AG09309 (cell line): ENCODE measurements around the gene ARHGAP1.

Source experiments
- DNase-seq: peaks from one replicate; pipeline ENCODE4 v3.0.0-alpha.2; 2010; ENCODE audit warnings: low read depth
- H3K4me3 ChIP-seq: 2 replicates; pipeline ENCODE4 v1.5.1; 2011; ENCODE audit warnings: mild to moderate bottlenecking, low read depth, low read length, moderate library complexity; ENCODE audit not compliant: control insufficient read depth
- CTCF ChIP-seq: IDR thresholded peaks from 2 replicates; pipeline ENCODE4 v1.5.1; 2011; ENCODE audit warnings: mild to moderate bottlenecking, low read depth, low read length, inconsistent platforms; ENCODE audit not compliant: insufficient read depth, control insufficient read depth; ENCODE audit errors: missing control alignments

ARHGAP1 gene

GRCh38 chr11:46662366-46662765 is 38.1 kb downstream of the ARHGAP1 start:
- H3K4me3 ChIP-seq, result no peak overlapping the region
- TF ChIP-seq CTCF, result no peak
- no peak for DNase-seq

- no peak overlapping the region for H3K4me3 ChIP-seq
- no peak for TF ChIP-seq CTCF
- DNase-seq, result no peak
These were observed 38.6 kb downstream of the ARHGAP1 start for GRCh38 chr11:46661836-46662235.

- H3K4me3 ChIP-seq, result no peak overlapping the region
- TF ChIP-seq CTCF, result no peak
- peak; percentile 69 for DNase-seq
These were observed 40.5 kb downstream of the ARHGAP1 start for GRCh38 chr11:46659908-46660307.

GRCh38 chr11:46658259-46658658 is 42.2 kb downstream of the ARHGAP1 start:
- H3K4me3 ChIP-seq, result no peak overlapping the region
- no peak for TF ChIP-seq CTCF
- peak; percentile 57 for DNase-seq

- no peak for DNase-seq
- no peak for TF ChIP-seq CTCF
- no peak overlapping the region for H3K4me3 ChIP-seq
These were observed 43.2 kb downstream of the ARHGAP1 start for GRCh38 chr11:46657186-46657585.

- TF ChIP-seq CTCF, result no peak
- DNase-seq, result no peak
- no peak overlapping the region for H3K4me3 ChIP-seq
These were observed 44.8 kb downstream of the ARHGAP1 start for GRCh38 chr11:46655631-46656030.

- DNase-seq, result peak; percentile 85
- no peak for TF ChIP-seq CTCF
These were observed 51.2 kb downstream of the ARHGAP1 start for GRCh38 chr11:46649180-46649738.

More at GRCh38 chr11:46649180-46649738, 51.2 kb downstream of the ARHGAP1 start:
- H3K4me3 ChIP-seq, result no peak overlapping the region
